ENCODE data around the gene CARD11.

The CARD11 gene

GRCh38 chr7:2997014-2997413 is 46.7 kb downstream of the CARD11 start:
- Histone ChIP-seq H3K79me1 (ENCODE audit: low read length) (peaks cover 2% of the 10 kb centered on the region), H3K27ac (ENCODE audit: low read depth, low read length) (no peak overlapping the region), H3K79me2 (ENCODE audit: control insufficient read depth, insufficient read depth, low read length) (no peaks in the 10 kb centered on the region), H3K4me1 (ENCODE audit: control insufficient read depth, low read depth, low read length) (no peaks in the 10 kb centered on the region), H3K18ac (ENCODE audit: low read length) (no peak overlapping the region), H3K4me2 (ENCODE audit: low read length) (no peak overlapping the region), H3K9ac (ENCODE audit: low read length) (no peak overlapping the region), H4K8ac (ENCODE audit: low read depth, low read length) (no peak overlapping the region), H4K5ac (ENCODE audit: low read length) (no peak overlapping the region), H3K27me3 (ENCODE audit: insufficient read depth, low read length, poor library complexity) (no peaks in the 10 kb centered on the region), H3K23ac (ENCODE audit: low read length) (no peak overlapping the region), H2BK120ac (ENCODE audit: low read depth, low read length) (no peak overlapping the region), H2BK5ac (ENCODE audit: low read length) (no peak overlapping the region), H3K56ac (ENCODE audit: low read length) (no peak overlapping the region), H2AK5ac (ENCODE audit: low read length) (no peak overlapping the region), H3K4ac (ENCODE audit: low read depth, low read length) (no peak overlapping the region), H3K4me3 (ENCODE audit: low read length) (no peak overlapping the region), H2BK15ac (replicated peaks; ENCODE audit: low read depth) (no peak overlapping the region), H3K36me3 (ENCODE audit: control insufficient read depth, insufficient read depth, low read length) (no peaks in the 10 kb centered on the region)
- DNase-seq, result no peak
- no CpG with 5 or more reads among the region's 10 CpGs for WGBS (ENCODE audit: extremely low coverage, insufficient coverage, low lambda C conversion rate)

- Histone ChIP-seq H3K56ac (ENCODE audit: low read length) (no peak overlapping the region), H3K9ac (ENCODE audit: low read length) (no peak overlapping the region), H3K27me3 (ENCODE audit: insufficient read depth, low read length, poor library complexity) (no peaks in the 10 kb centered on the region), H3K4ac (ENCODE audit: low read depth, low read length) (no peak overlapping the region), H2BK15ac (replicated peaks; ENCODE audit: low read depth) (no peak overlapping the region), H3K36me3 (ENCODE audit: control insufficient read depth, insufficient read depth, low read length) (no peaks in the 10 kb centered on the region), H2BK5ac (ENCODE audit: low read length) (no peak overlapping the region), H2BK120ac (ENCODE audit: low read depth, low read length) (no peak overlapping the region), H3K23ac (ENCODE audit: low read length) (no peak overlapping the region), H3K79me2 (ENCODE audit: control insufficient read depth, insufficient read depth, low read length) (no peaks in the 10 kb centered on the region), H3K27ac (ENCODE audit: low read depth, low read length) (no peak overlapping the region), H3K4me3 (ENCODE audit: low read length) (no peak overlapping the region), H2AK5ac (ENCODE audit: low read length) (no peak overlapping the region), H3K4me2 (ENCODE audit: low read length) (no peak overlapping the region), H4K5ac (ENCODE audit: low read length) (no peak overlapping the region), H3K18ac (ENCODE audit: low read length) (no peak overlapping the region), H3K4me1 (ENCODE audit: control insufficient read depth, low read depth, low read length) (no peaks in the 10 kb centered on the region), H4K8ac (ENCODE audit: low read depth, low read length) (no peak overlapping the region), H3K79me1 (ENCODE audit: low read length) (peaks cover 2% of the 10 kb centered on the region)
- no peak for DNase-seq
- WGBS (ENCODE audit: extremely low coverage, insufficient coverage, low lambda C conversion rate), result no CpG with 5 or more reads among the region's 4 CpGs
These were observed 47.5 kb downstream of the CARD11 start for GRCh38 chr7:2996141-2996540.

- H2BK5ac ChIP-seq (ENCODE audit: low read length), result no peak overlapping the region
- WGBS (ENCODE audit: extremely low coverage, insufficient coverage, low lambda C conversion rate), result no CpG with 5 or more reads among the region's 14 CpGs
- H2BK15ac ChIP-seq (replicated peaks; ENCODE audit: low read depth), result no peak overlapping the region
- DNase-seq, result no peak
- H2BK120ac ChIP-seq (ENCODE audit: low read depth, low read length), result no peak overlapping the region
- no peak overlapping the region for H3K4ac ChIP-seq (ENCODE audit: low read depth, low read length)
- H3K4me2 ChIP-seq (ENCODE audit: low read length), result no peak overlapping the region
- no peak overlapping the region for H3K18ac ChIP-seq (ENCODE audit: low read length)
- H3K36me3 ChIP-seq (ENCODE audit: control insufficient read depth, insufficient read depth, low read length), result no peaks in the 10 kb centered on the region
- no peak overlapping the region for H3K27ac ChIP-seq (ENCODE audit: low read depth, low read length)
- H4K8ac ChIP-seq (ENCODE audit: low read depth, low read length), result no peak overlapping the region
- H3K79me2 ChIP-seq (ENCODE audit: control insufficient read depth, insufficient read depth, low read length), result no peaks in the 10 kb centered on the region
- no peak overlapping the region for H3K23ac ChIP-seq (ENCODE audit: low read length)
- H3K56ac ChIP-seq (ENCODE audit: low read length), result no peak overlapping the region
- peaks cover 2% of the 10 kb centered on the region for H3K79me1 ChIP-seq (ENCODE audit: low read length)
- no peak overlapping the region for H3K9ac ChIP-seq (ENCODE audit: low read length)
- no peak overlapping the region for H3K4me3 ChIP-seq (ENCODE audit: low read length)
- no peak overlapping the region for H4K5ac ChIP-seq (ENCODE audit: low read length)
- H3K4me1 ChIP-seq (ENCODE audit: control insufficient read depth, low read depth, low read length), result no peaks in the 10 kb centered on the region
- no peaks in the 10 kb centered on the region for H3K27me3 ChIP-seq (ENCODE audit: insufficient read depth, low read length, poor library complexity)
- H2AK5ac ChIP-seq (ENCODE audit: low read length), result no peak overlapping the region
These were observed 49.8 kb downstream of the CARD11 start for GRCh38 chr7:2993868-2994267.

- Histone ChIP-seq H2BK15ac (replicated peaks; ENCODE audit: low read depth) (no peak overlapping the region), H3K27ac (ENCODE audit: low read depth, low read length) (no peak overlapping the region), H3K79me1 (ENCODE audit: low read length) (peaks cover 2% of the 10 kb centered on the region), H2AK5ac (ENCODE audit: low read length) (no peak overlapping the region), H3K79me2 (ENCODE audit: control insufficient read depth, insufficient read depth, low read length) (no peaks in the 10 kb centered on the region), H3K4ac (ENCODE audit: low read depth, low read length) (no peak overlapping the region), H3K18ac (ENCODE audit: low read length) (no peak overlapping the region), H3K27me3 (ENCODE audit: insufficient read depth, low read length, poor library complexity) (no peaks in the 10 kb centered on the region), H2BK120ac (ENCODE audit: low read depth, low read length) (no peak overlapping the region), H3K56ac (ENCODE audit: low read length) (no peak overlapping the region), H2BK5ac (ENCODE audit: low read length) (no peak overlapping the region), H3K4me1 (ENCODE audit: control insufficient read depth, low read depth, low read length) (no peaks in the 10 kb centered on the region), H3K4me3 (ENCODE audit: low read length) (no peak overlapping the region), H4K5ac (ENCODE audit: low read length) (no peak overlapping the region), H3K4me2 (ENCODE audit: low read length) (no peak overlapping the region), H3K36me3 (ENCODE audit: control insufficient read depth, insufficient read depth, low read length) (no peaks in the 10 kb centered on the region), H3K23ac (ENCODE audit: low read length) (no peak overlapping the region), H3K9ac (ENCODE audit: low read length) (no peak overlapping the region), H4K8ac (ENCODE audit: low read depth, low read length) (no peak overlapping the region)
- no peak for DNase-seq
- no CpG with 5 or more reads among the region's 17 CpGs for WGBS (ENCODE audit: extremely low coverage, insufficient coverage, low lambda C conversion rate)
These were observed 50.3 kb downstream of the CARD11 start for GRCh38 chr7:2993396-2993795.

GRCh38 chr7:2990949-2991470 is 52.7 kb downstream of the CARD11 start:
- peaks cover 1% of the 10 kb centered on the region for H3K79me1 ChIP-seq (ENCODE audit: low read length)
- H2AK5ac ChIP-seq (ENCODE audit: low read length), result no peak overlapping the region

GRCh38 chr7:2986561-2986960 is 57.1 kb downstream of the CARD11 start:
- no peak for DNase-seq
- Histone ChIP-seq H2AK5ac (ENCODE audit: low read length) (no peak overlapping the region), H4K8ac (ENCODE audit: low read depth, low read length) (no peak overlapping the region), H3K79me2 (ENCODE audit: control insufficient read depth, insufficient read depth, low read length) (no peaks in the 10 kb centered on the region), H3K4ac (ENCODE audit: low read depth, low read length) (no peak overlapping the region), H3K36me3 (ENCODE audit: control insufficient read depth, insufficient read depth, low read length) (peaks cover 1% of the 10 kb centered on the region), H3K4me2 (ENCODE audit: low read length) (no peak overlapping the region), H3K9ac (ENCODE audit: low read length) (no peak overlapping the region), H3K27me3 (ENCODE audit: insufficient read depth, low read length, poor library complexity) (no peaks in the 10 kb centered on the region), H2BK15ac (replicated peaks; ENCODE audit: low read depth) (no peak overlapping the region), H3K18ac (ENCODE audit: low read length) (no peak overlapping the region), H3K4me1 (ENCODE audit: control insufficient read depth, low read depth, low read length) (no peaks in the 10 kb centered on the region), H4K5ac (ENCODE audit: low read length) (no peak overlapping the region), H3K27ac (ENCODE audit: low read depth, low read length) (no peak overlapping the region), H2BK120ac (ENCODE audit: low read depth, low read length) (no peak overlapping the region), H3K4me3 (ENCODE audit: low read length) (no peak overlapping the region), H3K79me1 (ENCODE audit: low read length) (no peaks in the 10 kb centered on the region), H3K23ac (ENCODE audit: low read length) (no peak overlapping the region), H2BK5ac (ENCODE audit: low read length) (no peak overlapping the region), H3K56ac (ENCODE audit: low read length) (no peak overlapping the region)
- WGBS (ENCODE audit: extremely low coverage, insufficient coverage, low lambda C conversion rate), result no CpG with 5 or more reads among the region's 18 CpGs

More at GRCh38 chr7:2990949-2991470, 52.7 kb downstream of the CARD11 start:
- no CpG with 5 or more reads among the region's 6 CpGs for WGBS (ENCODE audit: extremely low coverage, insufficient coverage, low lambda C conversion rate)
- no peak overlapping the region for H3K23ac ChIP-seq (ENCODE audit: low read length)
- H4K5ac ChIP-seq (ENCODE audit: low read length), result no peak overlapping the region
- no peak overlapping the region for H2BK15ac ChIP-seq (replicated peaks; ENCODE audit: low read depth)
- no peak overlapping the region for H3K4ac ChIP-seq (ENCODE audit: low read depth, low read length)
- no peaks in the 10 kb centered on the region for H3K79me2 ChIP-seq (ENCODE audit: control insufficient read depth, insufficient read depth, low read length)
- H3K18ac ChIP-seq (ENCODE audit: low read length), result no peak overlapping the region
- no peak overlapping the region for H4K8ac ChIP-seq (ENCODE audit: low read depth, low read length)
- H3K56ac ChIP-seq (ENCODE audit: low read length), result no peak overlapping the region
- no peak overlapping the region for H2BK120ac ChIP-seq (ENCODE audit: low read depth, low read length)
- no peak overlapping the region for H3K4me3 ChIP-seq (ENCODE audit: low read length)
- no peaks in the 10 kb centered on the region for H3K4me1 ChIP-seq (ENCODE audit: control insufficient read depth, low read depth, low read length)
- H3K27ac ChIP-seq (ENCODE audit: low read depth, low read length), result no peak overlapping the region
- DNase-seq, result no peak
- H3K4me2 ChIP-seq (ENCODE audit: low read length), result no peak overlapping the region
- H3K27me3 ChIP-seq (ENCODE audit: insufficient read depth, low read length, poor library complexity), result no peaks in the 10 kb centered on the region
- H3K36me3 ChIP-seq (ENCODE audit: control insufficient read depth, insufficient read depth, low read length), result no peaks in the 10 kb centered on the region
- H2BK5ac ChIP-seq (ENCODE audit: low read length), result no peak overlapping the region
- H3K9ac ChIP-seq (ENCODE audit: low read length), result no peak overlapping the region
